WTC11 (cell line): Measurements from ENCODE around the gene ABLIM3. TPM values are rescaled to one million over a fixed set of nuclear protein-coding genes. Genes with fewer than 3 reads are reported as not detected.

Source experiments
- ATAC-seq: fragments of 200-7000 bp; cut with Tn5 transposase; 2 replicates; pipeline ENCODE4 v1.10.0; 2021; ENCODE audit warnings: mild to moderate bottlenecking, moderate library complexity
- CTCF ChIA-PET: fragments of 300-600 bp; sonication (Branson Sonifier 250); formaldehyde crosslinking; loops from one replicate; lab custom pipeline; 2021; ENCODE audit warnings: antibody characterized with exemption; lab: Charles Lee
- POLR2A ChIA-PET: fragments of 350-600 bp; sonication (Branson Sonifier 250); formaldehyde crosslinking; loops from one replicate; lab custom pipeline; 2021; ENCODE audit warnings: antibody characterized with exemption; lab: Charles Lee
- DNase-seq: peaks from one replicate; pipeline ENCODE4 v3.0.0; 2021; ENCODE audit warnings: low spot score
- H3K27ac Mint-ChIP-seq: 2 replicates; pipeline ENCODE4 v1.8.0; 2021; ENCODE audit warnings: mixed read lengths
- H3K27me3 Mint-ChIP-seq: 2 replicates; pipeline ENCODE4 v1.8.0; 2021; ENCODE audit warnings: low read depth, mild to moderate bottlenecking, moderate library complexity, mixed read lengths
- H3K36me3 Mint-ChIP-seq: 2 replicates; pipeline ENCODE4 v1.8.0; 2021; ENCODE audit warnings: mixed read lengths
- H3K4me1 Mint-ChIP-seq: 2 replicates; pipeline ENCODE4 v1.8.0; 2022; ENCODE audit warnings: mixed read lengths
- H3K4me3 Mint-ChIP-seq: 2 replicates; pipeline ENCODE4 v1.8.0; 2021; ENCODE audit warnings: mild to moderate bottlenecking, moderate library complexity, mixed read lengths
- H3K9me3 Mint-ChIP-seq: 2 replicates; pipeline ENCODE4 v1.8.0; 2021; ENCODE audit warnings: mixed read lengths
- CREB1 ChIP-seq: sonication (generic); formaldehyde crosslinking; IDR thresholded peaks from 2 replicates; pipeline ENCODE4 v1.8.0; 2023; ENCODE audit warnings: mild to moderate bottlenecking, missing genetic modification reagents
- ESRRA ChIP-seq: sonication (generic); formaldehyde crosslinking; IDR thresholded peaks from 2 replicates; pipeline ENCODE4 v1.8.1; 2022; ENCODE audit warnings: mild to moderate bottlenecking, missing genetic modification reagents, borderline replicate concordance
- GABPB1 ChIP-seq: sonication (generic); formaldehyde crosslinking; IDR thresholded peaks from 2 replicates; pipeline ENCODE4 v1.8.1; 2023; ENCODE audit warnings: mild to moderate bottlenecking, missing genetic modification reagents
- IRF2 ChIP-seq: sonication (generic); formaldehyde crosslinking; IDR thresholded peaks from 2 replicates; pipeline ENCODE4 v1.8.0; 2022; ENCODE audit warnings: low read depth, missing genetic modification reagents, borderline replicate concordance
- JUN ChIP-seq: sonication (generic); formaldehyde crosslinking; IDR thresholded peaks from 2 replicates; pipeline ENCODE4 v1.8.0; 2023; ENCODE audit warnings: mild to moderate bottlenecking, missing genetic modification reagents
- NFYB ChIP-seq: sonication (generic); formaldehyde crosslinking; conservative IDR thresholded peaks from 2 replicates; pipeline ENCODE4 v1.8.0; 2022; ENCODE audit warnings: low read depth, missing genetic modification reagents
- NR1H2 ChIP-seq: sonication (generic); formaldehyde crosslinking; IDR thresholded peaks from 2 replicates; pipeline ENCODE4 v1.9.0; 2021; ENCODE audit warnings: mild to moderate bottlenecking, moderate library complexity, missing genetic modification reagents
- NR2C2 ChIP-seq: sonication (generic); formaldehyde crosslinking; IDR thresholded peaks from 2 replicates; pipeline ENCODE4 v1.8.0; 2022; ENCODE audit warnings: mild to moderate bottlenecking, missing genetic modification reagents
- SOX15 ChIP-seq: fragments of 250-450 bp; sonication (Bioruptor Pico); IDR thresholded peaks from 2 replicates; pipeline ENCODE4 v1.9.0; 2021; ENCODE audit warnings: mild to moderate bottlenecking
- TEAD1 ChIP-seq: sonication (generic); formaldehyde crosslinking; IDR thresholded peaks from 2 replicates; pipeline ENCODE4 v1.8.0; 2022; ENCODE audit warnings: mild to moderate bottlenecking, missing genetic modification reagents
- TEAD4 ChIP-seq: sonication (generic); formaldehyde crosslinking; IDR thresholded peaks from 2 replicates; pipeline ENCODE4 v1.8.0; 2022; ENCODE audit warnings: mild to moderate bottlenecking, missing genetic modification reagents
- TP53 ChIP-seq: sonication (generic); formaldehyde crosslinking; IDR thresholded peaks from 2 replicates; pipeline ENCODE4 v1.8.1; 2023; ENCODE audit warnings: mild to moderate bottlenecking, missing genetic modification reagents
- ZBTB21 ChIP-seq: sonication (generic); formaldehyde crosslinking; IDR thresholded peaks from 2 replicates; pipeline ENCODE4 v1.8.1; 2023; ENCODE audit warnings: mild to moderate bottlenecking, missing genetic modification reagents, borderline replicate concordance
- ZNF263 ChIP-seq: sonication (generic); formaldehyde crosslinking; IDR thresholded peaks from 2 replicates; pipeline ENCODE4 v1.8.1; 2022; ENCODE audit warnings: low read depth, mild to moderate bottlenecking, moderate library complexity, missing genetic modification reagents
- ZNF416 ChIP-seq: fragments of 250-450 bp; sonication (Bioruptor Pico); IDR thresholded peaks from 2 replicates; pipeline ENCODE4 v1.9.0; 2021; ENCODE audit warnings: mild to moderate bottlenecking, inconsistent platforms
- ZNF423 ChIP-seq: fragments of 250-450 bp; sonication (Bioruptor Pico); IDR thresholded peaks from 2 replicates; pipeline ENCODE4 v2.1.2; 2022; ENCODE audit warnings: mild to moderate bottlenecking, moderate library complexity
- total RNA-seq: library from RNA; stranded (reverse); gene quantifications from 3 replicates; pipeline ENCODE4 v1.2.3, GENCODE V29; 2021
- TF ChIP-seq, protein P1 (sequence below): sonication (generic); formaldehyde crosslinking; IDR thresholded peaks from 2 replicates; pipeline ENCODE4 v1.8.0; 2022; ENCODE audit warnings: mild to moderate bottlenecking, missing genetic modification reagents
- TF ChIP-seq, protein P2 (sequence below): sonication (generic); formaldehyde crosslinking; IDR thresholded peaks from 2 replicates; pipeline ENCODE4 v1.8.0; 2022; ENCODE audit warnings: mild to moderate bottlenecking, missing genetic modification reagents
- TF ChIP-seq, protein P3 (sequence below): sonication (generic); formaldehyde crosslinking; IDR thresholded peaks from 2 replicates; pipeline ENCODE4 v1.8.1; 2023; ENCODE audit warnings: mild to moderate bottlenecking, missing genetic modification reagents, moderate library complexity
- TF ChIP-seq, protein P4 (sequence below): sonication (generic); formaldehyde crosslinking; conservative IDR thresholded peaks from 2 replicates; pipeline ENCODE4 v1.8.1; 2023; ENCODE audit warnings: mild to moderate bottlenecking, low read depth, missing genetic modification reagents, moderate library complexity
- TF ChIP-seq, protein P5 (sequence below): sonication (generic); formaldehyde crosslinking; IDR thresholded peaks from 2 replicates; pipeline ENCODE4 v1.8.0; 2022; ENCODE audit warnings: mild to moderate bottlenecking, missing genetic modification reagents
- TF ChIP-seq, protein P6 (sequence below): sonication (generic); formaldehyde crosslinking; IDR thresholded peaks from 2 replicates; pipeline ENCODE4 v1.8.1; 2022; ENCODE audit warnings: mild to moderate bottlenecking, moderate library complexity, missing genetic modification reagents
- TF ChIP-seq, protein P7 (sequence below): sonication (generic); formaldehyde crosslinking; IDR thresholded peaks from 2 replicates; pipeline ENCODE4 v1.8.1; 2022; ENCODE audit warnings: low read depth, mild to moderate bottlenecking, moderate library complexity, missing genetic modification reagents, borderline replicate concordance
- TF ChIP-seq, protein P8 (sequence below): fragments of 250-450 bp; sonication (Bioruptor Pico); IDR thresholded peaks from 2 replicates; pipeline ENCODE4 v1.9.0; 2021; ENCODE audit warnings: moderate library complexity, mild to moderate bottlenecking, inconsistent platforms, borderline replicate concordance

The ABLIM3 gene
- total RNA-seq, 1 experiment from 2014 or later, result 0.33 TPM

DNA sequence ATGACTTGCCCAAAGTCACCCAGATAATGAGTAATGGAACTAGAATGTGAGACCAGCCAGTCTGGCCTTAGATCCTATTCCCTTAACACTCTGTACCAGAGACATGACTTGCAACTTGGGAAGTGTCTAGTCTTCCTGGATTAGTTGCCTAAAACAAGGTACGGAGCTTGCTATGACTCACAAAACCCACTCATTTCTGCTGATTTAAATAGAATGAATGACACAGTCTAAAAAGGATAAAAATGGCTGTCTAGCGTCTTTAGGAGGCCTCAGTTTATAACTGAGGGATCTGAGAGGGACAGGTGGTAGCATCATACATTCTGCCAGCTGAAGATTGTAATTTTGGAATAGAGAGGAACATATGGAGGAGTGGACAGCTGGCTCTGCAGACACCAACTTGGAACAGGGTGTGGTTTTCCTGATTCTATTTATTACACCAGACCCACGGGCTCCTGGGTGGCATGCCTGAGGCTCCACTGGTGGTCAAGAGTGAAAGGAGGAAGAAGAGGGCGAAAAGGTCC, 62.7 kb downstream of the ABLIM3 start:
- no peak overlapping the region for H3K4me3 Mint-ChIP-seq
- H3K27ac Mint-ChIP-seq, result no peak overlapping the region
- DNase-seq (no peak), ATAC-seq (no peak)
- H3K27me3 Mint-ChIP-seq, result no peaks in the 10 kb centered on the region; the same call in 1 of the 2 replicates
- H3K36me3 Mint-ChIP-seq, result no peaks in the 10 kb centered on the region
- H3K4me1 Mint-ChIP-seq, result no peaks in the 10 kb centered on the region
- H3K9me3 Mint-ChIP-seq, result no peaks in the 10 kb centered on the region
- CTCF ChIA-PET, result no interaction called here
- TF ChIP-seq, protein P1, sequence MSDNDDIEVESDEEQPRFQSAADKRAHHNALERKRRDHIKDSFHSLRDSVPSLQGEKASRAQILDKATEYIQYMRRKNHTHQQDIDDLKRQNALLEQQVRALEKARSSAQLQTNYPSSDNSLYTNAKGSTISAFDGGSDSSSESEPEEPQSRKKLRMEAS (CRISPR knock-in tag), result no peak
- TF ChIP-seq, protein P2, sequence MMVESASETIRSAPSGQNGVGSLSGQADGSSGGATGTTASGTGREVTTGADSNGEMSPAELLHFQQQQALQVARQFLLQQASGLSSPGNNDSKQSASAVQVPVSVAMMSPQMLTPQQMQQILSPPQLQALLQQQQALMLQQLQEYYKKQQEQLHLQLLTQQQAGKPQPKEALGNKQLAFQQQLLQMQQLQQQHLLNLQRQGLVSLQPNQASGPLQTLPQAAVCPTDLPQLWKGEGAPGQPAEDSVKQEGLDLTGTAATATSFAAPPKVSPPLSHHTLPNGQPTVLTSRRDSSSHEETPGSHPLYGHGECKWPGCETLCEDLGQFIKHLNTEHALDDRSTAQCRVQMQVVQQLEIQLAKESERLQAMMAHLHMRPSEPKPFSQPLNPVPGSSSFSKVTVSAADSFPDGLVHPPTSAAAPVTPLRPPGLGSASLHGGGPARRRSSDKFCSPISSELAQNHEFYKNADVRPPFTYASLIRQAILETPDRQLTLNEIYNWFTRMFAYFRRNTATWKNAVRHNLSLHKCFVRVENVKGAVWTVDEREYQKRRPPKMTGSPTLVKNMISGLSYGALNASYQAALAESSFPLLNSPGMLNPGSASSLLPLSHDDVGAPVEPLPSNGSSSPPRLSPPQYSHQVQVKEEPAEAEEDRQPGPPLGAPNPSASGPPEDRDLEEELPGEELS, result no peak
- TF ChIP-seq CREB1 (CRISPR knock-in tag), result no peak
- TF ChIP-seq SOX15, result no peak
- TF ChIP-seq JUN (CRISPR knock-in tag), result no peak
- TF ChIP-seq, protein P3, sequence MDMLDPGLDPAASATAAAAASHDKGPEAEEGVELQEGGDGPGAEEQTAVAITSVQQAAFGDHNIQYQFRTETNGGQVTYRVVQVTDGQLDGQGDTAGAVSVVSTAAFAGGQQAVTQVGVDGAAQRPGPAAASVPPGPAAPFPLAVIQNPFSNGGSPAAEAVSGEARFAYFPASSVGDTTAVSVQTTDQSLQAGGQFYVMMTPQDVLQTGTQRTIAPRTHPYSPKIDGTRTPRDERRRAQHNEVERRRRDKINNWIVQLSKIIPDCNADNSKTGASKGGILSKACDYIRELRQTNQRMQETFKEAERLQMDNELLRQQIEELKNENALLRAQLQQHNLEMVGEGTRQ, result no peak
- TF ChIP-seq NFYB (CRISPR knock-in tag), result no peak
- TF ChIP-seq, protein P4, sequence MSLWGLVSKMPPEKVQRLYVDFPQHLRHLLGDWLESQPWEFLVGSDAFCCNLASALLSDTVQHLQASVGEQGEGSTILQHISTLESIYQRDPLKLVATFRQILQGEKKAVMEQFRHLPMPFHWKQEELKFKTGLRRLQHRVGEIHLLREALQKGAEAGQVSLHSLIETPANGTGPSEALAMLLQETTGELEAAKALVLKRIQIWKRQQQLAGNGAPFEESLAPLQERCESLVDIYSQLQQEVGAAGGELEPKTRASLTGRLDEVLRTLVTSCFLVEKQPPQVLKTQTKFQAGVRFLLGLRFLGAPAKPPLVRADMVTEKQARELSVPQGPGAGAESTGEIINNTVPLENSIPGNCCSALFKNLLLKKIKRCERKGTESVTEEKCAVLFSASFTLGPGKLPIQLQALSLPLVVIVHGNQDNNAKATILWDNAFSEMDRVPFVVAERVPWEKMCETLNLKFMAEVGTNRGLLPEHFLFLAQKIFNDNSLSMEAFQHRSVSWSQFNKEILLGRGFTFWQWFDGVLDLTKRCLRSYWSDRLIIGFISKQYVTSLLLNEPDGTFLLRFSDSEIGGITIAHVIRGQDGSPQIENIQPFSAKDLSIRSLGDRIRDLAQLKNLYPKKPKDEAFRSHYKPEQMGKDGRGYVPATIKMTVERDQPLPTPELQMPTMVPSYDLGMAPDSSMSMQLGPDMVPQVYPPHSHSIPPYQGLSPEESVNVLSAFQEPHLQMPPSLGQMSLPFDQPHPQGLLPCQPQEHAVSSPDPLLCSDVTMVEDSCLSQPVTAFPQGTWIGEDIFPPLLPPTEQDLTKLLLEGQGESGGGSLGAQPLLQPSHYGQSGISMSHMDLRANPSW, result no peak
- TF ChIP-seq NR1H2 (CRISPR knock-in tag), result no peak
- no peak for TF ChIP-seq TEAD1 (CRISPR knock-in tag)
- TF ChIP-seq IRF2 (CRISPR knock-in tag), result no peak
- TF ChIP-seq TP53 (CRISPR knock-in tag), result no peak
- no peak for TF ChIP-seq GABPB1 (CRISPR knock-in tag)
- TF ChIP-seq NR2C2 (CRISPR knock-in tag), result no peak
- TF ChIP-seq, all 79 proteins: peak for 0
- POLR2A ChIA-PET, result no interaction called here

DNA sequence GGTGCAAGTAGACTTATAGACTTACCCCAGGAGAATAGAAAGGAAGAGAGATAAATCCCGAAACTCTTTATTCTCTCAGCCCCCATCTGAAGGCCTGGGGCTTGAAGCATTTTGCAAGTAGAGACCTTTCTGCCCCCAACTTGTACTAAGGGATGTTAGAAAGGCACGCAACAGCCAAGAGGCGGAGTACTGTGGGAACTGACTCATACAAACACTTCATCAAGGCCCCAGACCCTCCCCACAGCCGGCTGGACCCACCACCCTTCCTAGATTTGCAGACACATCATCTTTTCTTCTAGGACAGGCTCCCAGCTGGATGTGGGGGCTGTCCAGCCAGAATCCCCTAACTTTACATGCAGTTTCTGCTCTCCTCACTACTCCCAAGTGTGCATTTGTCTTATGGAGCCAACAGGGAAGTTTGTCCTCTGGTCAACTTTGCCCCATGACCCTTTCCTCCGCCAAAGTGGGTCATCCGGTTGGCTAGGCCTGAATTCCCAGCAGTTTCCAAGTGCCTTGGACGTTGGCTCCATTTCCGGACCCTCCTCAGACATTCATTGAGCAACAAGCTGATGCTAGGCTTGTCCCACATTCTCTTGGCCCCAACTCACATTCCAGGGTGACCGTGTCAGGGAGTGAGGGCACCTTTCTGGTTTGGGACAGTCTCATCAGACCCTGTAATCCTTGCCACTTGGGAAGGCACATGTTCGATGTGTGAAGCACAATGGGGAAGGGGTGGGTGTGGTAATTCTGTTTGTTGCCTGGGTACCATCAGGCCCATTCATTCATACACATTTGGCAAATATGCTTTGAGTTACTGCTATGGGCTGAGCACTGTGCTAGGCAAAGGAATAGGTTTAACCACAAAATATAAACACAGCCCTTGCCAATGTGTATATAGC, 64.6 kb downstream of the ABLIM3 start:
- DNase-seq (no peak), ATAC-seq (no peak)
- ChIA-PET CTCF (interaction anchor here (1.1 kb wide), 1 partner anchor 64 kb away, joined by 3 read pairs; the partner anchor contains the start of gene ABLIM3), POLR2A (no interaction called here)
- H3K9me3 Mint-ChIP-seq, result no peaks in the 10 kb centered on the region
- no peaks in the 10 kb centered on the region; the same call in 1 of the 2 replicates for H3K27me3 Mint-ChIP-seq
- no peaks in the 10 kb centered on the region for H3K4me1 Mint-ChIP-seq
- no peak overlapping the region for H3K27ac Mint-ChIP-seq
- H3K4me3 Mint-ChIP-seq, result no peak overlapping the region
- TF ChIP-seq ZBTB21 (CRISPR knock-in tag) (no peak), ZNF263 (no peak), ZNF423 (CRISPR knock-in tag) (no peak), ESRRA (no peak), ZNF416 (CRISPR knock-in tag) (no peak), TEAD4 (CRISPR knock-in tag) (no peak)
- TF ChIP-seq, protein P5, sequence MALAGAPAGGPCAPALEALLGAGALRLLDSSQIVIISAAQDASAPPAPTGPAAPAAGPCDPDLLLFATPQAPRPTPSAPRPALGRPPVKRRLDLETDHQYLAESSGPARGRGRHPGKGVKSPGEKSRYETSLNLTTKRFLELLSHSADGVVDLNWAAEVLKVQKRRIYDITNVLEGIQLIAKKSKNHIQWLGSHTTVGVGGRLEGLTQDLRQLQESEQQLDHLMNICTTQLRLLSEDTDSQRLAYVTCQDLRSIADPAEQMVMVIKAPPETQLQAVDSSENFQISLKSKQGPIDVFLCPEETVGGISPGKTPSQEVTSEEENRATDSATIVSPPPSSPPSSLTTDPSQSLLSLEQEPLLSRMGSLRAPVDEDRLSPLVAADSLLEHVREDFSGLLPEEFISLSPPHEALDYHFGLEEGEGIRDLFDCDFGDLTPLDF (CRISPR knock-in tag), result no peak
- TF ChIP-seq, protein P6, sequence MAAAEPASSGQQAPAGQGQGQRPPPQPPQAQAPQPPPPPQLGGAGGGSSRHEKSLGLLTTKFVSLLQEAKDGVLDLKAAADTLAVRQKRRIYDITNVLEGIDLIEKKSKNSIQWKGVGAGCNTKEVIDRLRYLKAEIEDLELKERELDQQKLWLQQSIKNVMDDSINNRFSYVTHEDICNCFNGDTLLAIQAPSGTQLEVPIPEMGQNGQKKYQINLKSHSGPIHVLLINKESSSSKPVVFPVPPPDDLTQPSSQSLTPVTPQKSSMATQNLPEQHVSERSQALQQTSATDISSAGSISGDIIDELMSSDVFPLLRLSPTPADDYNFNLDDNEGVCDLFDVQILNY (CRISPR knock-in tag), result no peak
- TF ChIP-seq, protein P7, sequence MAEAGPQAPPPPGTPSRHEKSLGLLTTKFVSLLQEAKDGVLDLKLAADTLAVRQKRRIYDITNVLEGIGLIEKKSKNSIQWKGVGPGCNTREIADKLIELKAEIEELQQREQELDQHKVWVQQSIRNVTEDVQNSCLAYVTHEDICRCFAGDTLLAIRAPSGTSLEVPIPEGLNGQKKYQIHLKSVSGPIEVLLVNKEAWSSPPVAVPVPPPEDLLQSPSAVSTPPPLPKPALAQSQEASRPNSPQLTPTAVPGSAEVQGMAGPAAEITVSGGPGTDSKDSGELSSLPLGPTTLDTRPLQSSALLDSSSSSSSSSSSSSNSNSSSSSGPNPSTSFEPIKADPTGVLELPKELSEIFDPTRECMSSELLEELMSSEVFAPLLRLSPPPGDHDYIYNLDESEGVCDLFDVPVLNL (CRISPR knock-in tag), result no peak
- TF ChIP-seq, protein P8, sequence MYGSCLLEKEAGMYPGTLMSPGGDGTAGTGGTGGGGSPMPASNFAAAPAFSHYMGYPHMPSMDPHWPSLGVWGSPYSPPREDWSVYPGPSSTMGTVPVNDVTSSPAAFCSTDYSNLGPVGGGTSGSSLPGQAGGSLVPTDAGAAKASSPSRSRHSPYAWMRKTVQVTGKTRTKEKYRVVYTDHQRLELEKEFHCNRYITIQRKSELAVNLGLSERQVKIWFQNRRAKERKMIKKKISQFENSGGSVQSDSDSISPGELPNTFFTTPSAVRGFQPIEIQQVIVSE, result no peak
- no peaks in the 10 kb centered on the region for H3K36me3 Mint-ChIP-seq
